PC-9 (cell line): ENCODE data around the gene ABCC2.

Experiments used
- CTCF ChIP-seq: fragments of 200-600 bp; sonication (generic); conservative IDR thresholded peaks from 2 replicates; pipeline ENCODE4 v1.6.1; 2017; ENCODE audit warnings: mixed run types, antibody characterized with exemption, mild to moderate bottlenecking, moderate library complexity
- EZH2 ChIP-seq: fragments of 200-600 bp; sonication (generic); IDR thresholded peaks from 2 replicates; pipeline ENCODE4 v1.8.0; 2017; ENCODE audit warnings: antibody characterized with exemption, low read depth

DNA sequence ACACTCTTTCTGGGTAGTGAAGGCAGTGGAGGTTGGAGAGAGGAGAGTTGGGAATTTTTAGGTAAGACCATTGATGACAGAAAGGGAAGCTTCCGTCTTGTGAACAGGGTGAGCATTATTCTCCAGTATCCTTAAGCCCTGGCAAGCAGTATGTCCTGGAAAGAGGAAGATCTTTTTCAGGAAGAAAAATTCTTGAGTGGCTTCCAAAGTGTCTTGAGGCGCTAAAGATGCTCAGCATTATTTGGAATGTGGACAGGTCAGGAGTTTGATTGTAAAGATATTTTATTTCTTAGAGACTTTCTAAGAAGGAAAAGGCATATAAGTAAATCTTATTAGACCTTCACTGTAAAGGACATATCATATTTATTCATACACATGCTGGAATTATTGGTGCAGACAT lies 54.3 kb downstream of the ABCC2 start:
- no peak for TF ChIP-seq EZH2
- TF ChIP-seq CTCF = no peak
